ENCODE results near the gene SRRM3.
A peak's percentile ranks its signal among the peaks of the same experiment; 100 is the strongest.
"Not testable (repeated sequence)": the region's sequence is repeated elsewhere in the genome, so short reads cannot be mapped to it uniquely, and the experiment has no call there.

The SRRM3 gene

GRCh38 chr7:76191783-76192240 is 9.9 kb upstream of the SRRM3 start:
- peak; percentile 35 for DNase-seq (ENCODE audit: low read depth, low spot score)

- DNase-seq (ENCODE audit: low read depth, low spot score), result no peak
Observed at GRCh38 chr7:76193466-76193865, 8.2 kb upstream of the SRRM3 start.

- no peak for DNase-seq (ENCODE audit: low read depth, low spot score)
Observed at GRCh38 chr7:76193883-76194282, 7.8 kb upstream of the SRRM3 start.

- DNase-seq (ENCODE audit: low read depth, low spot score), result no peak
Observed at GRCh38 chr7:76196786-76197185, 4.9 kb upstream of the SRRM3 start.

- DNase-seq (ENCODE audit: low read depth, low spot score), result no peak
Observed at GRCh38 chr7:76198202-76198601, 3.5 kb upstream of the SRRM3 start.

- DNase-seq (ENCODE audit: low read depth, low spot score), result no peak
Observed at GRCh38 chr7:76202666-76203030, 952 bp downstream of the SRRM3 start.

GRCh38 chr7:76204147-76204546 is 2.5 kb downstream of the SRRM3 start:
- no peak for DNase-seq (ENCODE audit: low read depth, low spot score)

GRCh38 chr7:76206633-76207032 is 4.9 kb downstream of the SRRM3 start:
- DNase-seq (ENCODE audit: low read depth, low spot score), result peak; percentile 32

- DNase-seq (ENCODE audit: low read depth, low spot score), result no peak
Observed at GRCh38 chr7:76209310-76209709, 7.6 kb downstream of the SRRM3 start.

GRCh38 chr7:76211216-76211615 is 9.5 kb downstream of the SRRM3 start:
- DNase-seq (ENCODE audit: low read depth, low spot score), result no peak

GRCh38 chr7:76215349-76215748 is 13.7 kb downstream of the SRRM3 start:
- not testable (repeated sequence) for DNase-seq (ENCODE audit: low read depth, low spot score)

GRCh38 chr7:76216381-76217082 is 14.8 kb downstream of the SRRM3 start:
- no peak for DNase-seq (ENCODE audit: low read depth, low spot score)

GRCh38 chr7:76217942-76218566 is 16.4 kb downstream of the SRRM3 start:
- no peak for DNase-seq (ENCODE audit: low read depth, low spot score)

- peak; percentile 63 for DNase-seq (ENCODE audit: low read depth, low spot score)
Observed at GRCh38 chr7:76220185-76221057, 18.7 kb downstream of the SRRM3 start.

- no peak for DNase-seq (ENCODE audit: low read depth, low spot score)
Observed at GRCh38 chr7:76222333-76222732, 20.6 kb downstream of the SRRM3 start.

- no peak for DNase-seq (ENCODE audit: low read depth, low spot score)
Observed at GRCh38 chr7:76222839-76223238, 21.1 kb downstream of the SRRM3 start.

GRCh38 chr7:76223286-76223972 is 21.7 kb downstream of the SRRM3 start:
- no peak for DNase-seq (ENCODE audit: low read depth, low spot score)

GRCh38 chr7:76224695-76225094 is 23.0 kb downstream of the SRRM3 start:
- DNase-seq (ENCODE audit: low read depth, low spot score), result no peak

GRCh38 chr7:76225379-76225778 is 23.7 kb downstream of the SRRM3 start:
- peak; percentile 61 for DNase-seq (ENCODE audit: low read depth, low spot score)

GRCh38 chr7:76225951-76226350 is 24.3 kb downstream of the SRRM3 start:
- no peak for DNase-seq (ENCODE audit: low read depth, low spot score)

- DNase-seq (ENCODE audit: low read depth, low spot score), result not testable (repeated sequence)
Observed at GRCh38 chr7:76226878-76227423, 25.3 kb downstream of the SRRM3 start.

GRCh38 chr7:76230214-76230613 is 28.5 kb downstream of the SRRM3 start:
- no peak for DNase-seq (ENCODE audit: low read depth, low spot score)
